VCaP (cell line): Measurements from ENCODE around the gene IL9R.
"Not testable (repeated sequence)": the region's sequence is repeated elsewhere in the genome, so short reads cannot be mapped to it uniquely, and the experiment has no call there.

Experiments
- H3K27ac ChIP-seq: fragments of 450-650 bp; 2 replicates; pipeline ENCODE4 v1.5.1; 2017
- TF ChIP-seq, protein P1 (sequence below): fragments of 450-650 bp; conservative IDR thresholded peaks from 2 replicates; pipeline ENCODE4 v1.5.1; 2017; ENCODE audit warnings: mild to moderate bottlenecking, moderate library complexity

Gene IL9R

DNA sequence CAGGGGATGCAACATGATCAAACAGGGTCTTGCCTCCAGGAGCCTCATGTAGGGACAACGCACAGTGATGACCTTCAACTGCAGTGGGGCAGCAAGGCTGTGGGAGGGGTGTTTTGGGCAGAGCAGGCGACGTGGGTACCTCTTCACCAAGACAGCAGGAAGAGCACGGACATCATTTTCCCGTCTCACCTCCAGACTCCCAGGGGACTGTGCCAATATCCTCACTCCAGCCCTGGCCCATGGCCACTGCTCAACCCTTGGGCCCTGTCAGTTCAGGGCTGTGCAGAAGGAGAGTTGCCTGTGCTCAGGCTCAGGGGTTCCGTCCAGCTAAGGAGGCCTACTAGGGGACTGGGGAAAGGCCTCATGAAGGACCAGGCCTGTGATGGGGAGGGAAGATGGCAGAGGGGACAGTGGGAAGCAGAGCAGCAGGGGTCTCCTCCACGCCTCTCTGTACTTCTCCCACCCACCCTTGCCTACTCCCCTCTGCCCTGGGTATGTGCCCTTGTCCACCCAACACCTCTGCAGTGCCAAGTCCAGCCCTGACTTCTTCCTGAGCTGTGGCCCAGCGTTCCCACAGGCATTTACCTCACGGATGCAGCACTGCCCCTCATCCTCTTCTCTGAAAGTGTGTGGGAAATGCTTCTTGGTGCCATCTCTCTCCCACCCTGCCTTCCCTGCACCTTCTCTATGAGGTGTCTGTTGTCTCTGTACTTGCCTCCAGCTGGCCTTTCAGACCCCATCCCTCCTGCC lies 1.4 kb downstream of the IL9R start:
- H3K27ac ChIP-seq, result no peak overlapping the region
- TF ChIP-seq, protein P1, sequence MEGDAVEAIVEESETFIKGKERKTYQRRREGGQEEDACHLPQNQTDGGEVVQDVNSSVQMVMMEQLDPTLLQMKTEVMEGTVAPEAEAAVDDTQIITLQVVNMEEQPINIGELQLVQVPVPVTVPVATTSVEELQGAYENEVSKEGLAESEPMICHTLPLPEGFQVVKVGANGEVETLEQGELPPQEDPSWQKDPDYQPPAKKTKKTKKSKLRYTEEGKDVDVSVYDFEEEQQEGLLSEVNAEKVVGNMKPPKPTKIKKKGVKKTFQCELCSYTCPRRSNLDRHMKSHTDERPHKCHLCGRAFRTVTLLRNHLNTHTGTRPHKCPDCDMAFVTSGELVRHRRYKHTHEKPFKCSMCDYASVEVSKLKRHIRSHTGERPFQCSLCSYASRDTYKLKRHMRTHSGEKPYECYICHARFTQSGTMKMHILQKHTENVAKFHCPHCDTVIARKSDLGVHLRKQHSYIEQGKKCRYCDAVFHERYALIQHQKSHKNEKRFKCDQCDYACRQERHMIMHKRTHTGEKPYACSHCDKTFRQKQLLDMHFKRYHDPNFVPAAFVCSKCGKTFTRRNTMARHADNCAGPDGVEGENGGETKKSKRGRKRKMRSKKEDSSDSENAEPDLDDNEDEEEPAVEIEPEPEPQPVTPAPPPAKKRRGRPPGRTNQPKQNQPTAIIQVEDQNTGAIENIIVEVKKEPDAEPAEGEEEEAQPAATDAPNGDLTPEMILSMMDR, result no peak

DNA sequence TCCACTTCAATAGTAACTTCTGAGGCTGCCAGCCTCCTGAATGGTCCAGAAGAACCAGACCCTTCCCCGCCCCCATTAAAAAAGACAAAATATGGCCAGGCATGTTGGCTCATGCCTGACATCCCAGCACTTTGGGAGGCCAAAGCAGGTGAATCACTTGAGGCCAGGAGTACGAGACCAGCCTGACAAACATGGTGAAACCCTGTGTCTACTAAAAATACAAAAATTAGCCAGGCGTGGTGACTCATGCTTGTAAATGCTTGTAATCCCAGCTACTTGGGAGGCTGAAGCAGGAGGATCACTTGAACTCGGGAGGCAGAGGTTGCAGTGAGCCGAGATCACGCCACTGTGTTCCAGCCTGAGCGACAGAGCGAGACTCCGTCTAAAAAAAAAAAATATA lies 2.3 kb downstream of the IL9R start:
- H3K27ac ChIP-seq, result not testable (repeated sequence)

DNA sequence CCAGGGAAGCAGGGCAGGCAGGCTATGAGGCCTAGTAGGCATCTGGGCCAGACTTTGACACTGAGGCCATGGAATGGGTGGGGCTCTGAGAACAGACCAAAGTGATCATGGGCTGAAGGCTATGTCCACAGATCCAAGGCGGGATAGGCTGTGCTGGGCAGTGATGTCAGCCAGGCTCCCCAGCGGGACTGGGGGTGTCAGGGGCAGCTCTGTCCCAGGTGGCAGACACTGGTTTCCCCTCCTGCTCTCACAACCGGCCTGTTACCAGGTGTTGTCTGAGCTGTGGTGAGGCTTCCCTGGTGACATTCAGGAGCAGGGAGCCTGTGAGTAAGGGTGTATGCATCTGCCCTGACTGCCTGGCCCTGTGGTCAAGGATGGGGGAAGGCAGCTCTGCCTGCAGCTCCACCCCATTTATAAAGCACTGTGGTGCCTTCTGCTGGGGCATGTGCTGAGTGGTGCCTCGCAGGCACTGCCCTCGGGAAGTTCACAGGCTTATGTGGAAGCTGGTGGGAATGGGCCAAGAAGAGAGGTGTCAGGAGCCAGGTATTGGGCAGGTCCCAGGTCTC lies 2.9 kb downstream of the IL9R start:
- no peak overlapping the region for H3K27ac ChIP-seq
- TF ChIP-seq, protein P1, result no peak

DNA sequence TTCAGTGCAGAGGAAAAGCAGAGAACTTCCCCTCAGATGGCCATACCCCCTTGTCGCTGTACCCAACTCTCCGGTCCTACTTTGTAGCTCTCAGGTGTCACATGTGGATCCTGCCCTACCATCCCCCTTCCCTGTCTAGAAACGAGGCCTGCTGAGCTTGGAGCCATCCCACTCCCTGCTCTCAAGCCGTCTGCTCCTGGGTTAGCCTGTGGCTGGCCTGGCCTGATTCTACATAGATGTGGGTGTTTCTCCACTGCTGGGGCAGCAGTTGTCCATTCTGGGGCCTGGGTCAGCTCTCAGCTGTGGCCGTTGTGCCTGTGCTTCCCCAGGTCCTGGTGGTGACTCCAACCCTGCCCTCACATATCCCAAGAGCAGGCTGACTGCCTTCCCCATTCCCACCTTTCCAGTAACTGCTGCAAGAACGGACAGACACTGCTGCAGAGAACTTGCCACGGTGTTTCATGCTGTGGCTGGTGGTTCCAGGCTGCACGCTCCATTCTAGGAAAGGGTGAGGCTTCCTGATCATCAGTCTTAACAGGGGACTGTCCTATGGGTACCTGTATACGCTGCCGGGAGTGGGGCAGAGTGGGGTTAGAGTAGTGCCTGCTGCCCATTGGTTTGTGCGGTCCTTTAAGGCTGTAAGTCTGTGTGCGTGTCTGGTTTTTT lies 3.6 kb downstream of the IL9R start:
- H3K27ac ChIP-seq, result no peak overlapping the region
- TF ChIP-seq, protein P1, result no peak

DNA sequence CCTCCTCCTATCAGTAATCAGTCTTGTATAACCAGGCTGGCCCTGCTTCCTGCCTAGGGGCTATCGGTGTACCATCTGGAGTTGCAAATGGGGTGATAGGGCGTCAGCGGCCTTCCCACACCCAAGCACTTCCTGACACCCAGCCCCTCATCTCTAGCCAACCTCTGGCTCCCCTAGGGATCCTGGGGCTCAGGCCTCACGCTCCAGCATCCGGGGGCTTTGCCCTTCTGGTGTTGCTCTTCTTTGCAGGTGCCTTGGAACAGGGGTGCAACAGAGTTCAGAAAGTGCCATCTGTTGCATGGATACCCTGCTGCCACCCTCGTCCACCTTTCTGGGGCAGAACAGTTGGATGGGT lies 4.1 kb downstream of the IL9R start:
- TF ChIP-seq, protein P1, result no peak
- H3K27ac ChIP-seq, result no peak overlapping the region; the same call in 1 of the 2 replicates

DNA sequence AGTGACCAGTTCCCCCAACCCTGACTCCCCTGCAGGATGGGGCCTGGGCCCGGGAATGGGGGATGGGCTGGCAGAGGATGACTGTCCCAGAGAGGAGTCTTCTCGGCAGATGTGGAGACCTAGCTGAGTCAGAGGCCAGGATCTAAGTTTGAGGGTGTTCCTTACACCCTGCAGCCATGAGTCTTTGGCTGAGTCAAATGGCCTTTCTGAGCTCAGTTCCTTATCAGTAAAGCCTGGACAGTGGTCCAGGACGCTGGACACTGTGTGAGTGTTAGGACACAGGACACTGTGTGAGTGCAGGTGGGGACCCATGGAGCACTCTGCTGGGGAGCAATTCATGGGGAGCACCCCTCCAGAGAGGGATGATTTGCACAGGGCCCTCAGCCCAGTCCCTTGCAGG lies 5.0 kb downstream of the IL9R start:
- H3K27ac ChIP-seq, result no peak overlapping the region
- TF ChIP-seq, protein P1, result no peak

DNA sequence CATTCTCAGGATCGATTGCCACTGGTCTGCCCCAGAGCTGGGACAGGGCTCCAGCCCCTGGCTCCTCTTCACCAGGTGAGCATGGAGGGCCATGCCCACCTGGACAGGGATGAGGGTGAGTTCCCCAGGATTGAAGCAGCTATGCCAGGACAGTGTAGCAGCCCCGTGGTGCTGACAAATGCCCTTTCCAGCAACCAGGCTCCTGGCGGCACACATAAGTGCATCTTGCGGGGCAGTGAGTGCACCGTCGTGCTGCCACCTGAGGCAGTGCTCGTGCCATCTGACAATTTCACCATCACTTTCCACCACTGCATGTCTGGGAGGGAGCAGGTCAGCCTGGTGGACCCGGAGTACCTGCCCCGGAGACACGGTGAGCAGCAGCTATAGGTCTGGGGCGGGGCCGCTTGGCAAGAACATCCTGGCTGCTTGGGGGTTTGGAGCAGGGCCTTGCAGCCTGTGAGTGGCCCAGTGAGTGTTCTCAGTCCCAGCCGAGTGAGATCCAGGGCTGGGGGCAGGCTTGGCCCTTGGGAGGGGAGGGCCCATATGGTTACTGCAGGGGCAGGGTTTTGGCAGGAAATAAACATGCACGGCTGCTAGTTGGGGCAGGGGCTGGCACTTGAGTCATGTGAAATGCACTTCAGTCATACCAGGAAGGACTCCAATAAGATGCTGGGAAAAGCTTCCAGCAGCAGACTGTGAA lies 6.1 kb downstream of the IL9R start:
- H3K27ac ChIP-seq, result no peak overlapping the region
- TF ChIP-seq, protein P1, result no peak
